HT-29 (cell line): ENCODE results near the gene DGKI. TPM values are rescaled to one million over a fixed set of nuclear protein-coding genes. Genes with fewer than 3 reads are reported as not detected.
"Not testable (repeated sequence)": the region's sequence is repeated elsewhere in the genome, so short reads cannot be mapped to it uniquely, and the experiment has no call there.

ENCODE experiments used
- DNase-seq: peaks from one replicate; pipeline ENCODE4 v3.0.0-alpha.2; 2015; ENCODE audit warnings: low spot score
- total RNA-seq: library from RNA; depleted of rRNA; stranded (reverse); fragments of >200 nt; shearing (Covaris generic); gene quantifications from 2 replicates; pipeline ENCODE4 v1.2.3, GENCODE V29; 2014

The DGKI gene
- total RNA-seq, 1 experiment from 2014 or later, result not detected

DNA sequence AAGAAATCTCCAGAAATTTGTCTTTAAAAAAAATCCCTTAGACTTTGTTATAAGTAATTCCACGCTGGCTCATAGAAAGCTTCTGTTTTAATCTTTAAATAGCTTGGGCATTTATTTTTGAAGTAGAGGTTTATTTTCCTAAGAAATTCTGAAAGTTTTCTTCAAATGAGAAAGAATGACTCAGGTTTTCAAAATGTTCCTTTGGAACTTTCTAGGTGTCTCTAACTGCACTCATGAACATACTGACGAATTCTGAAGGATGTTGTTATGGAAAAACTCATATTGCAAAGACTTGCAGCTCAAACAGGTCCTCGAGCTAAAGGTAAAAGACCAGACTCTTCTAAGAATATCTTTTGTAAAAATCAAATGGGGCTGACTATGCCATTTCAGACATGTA is 10.7 kb downstream of the DGKI start:
- DNase-seq, result no peak

GRCh38 chr7:137835486-137836112 is 11.2 kb downstream of the DGKI start:
- DNase-seq, result no peak

GRCh38 chr7:137834552-137834951 is 12.2 kb downstream of the DGKI start:
- no peak for DNase-seq

DNA sequence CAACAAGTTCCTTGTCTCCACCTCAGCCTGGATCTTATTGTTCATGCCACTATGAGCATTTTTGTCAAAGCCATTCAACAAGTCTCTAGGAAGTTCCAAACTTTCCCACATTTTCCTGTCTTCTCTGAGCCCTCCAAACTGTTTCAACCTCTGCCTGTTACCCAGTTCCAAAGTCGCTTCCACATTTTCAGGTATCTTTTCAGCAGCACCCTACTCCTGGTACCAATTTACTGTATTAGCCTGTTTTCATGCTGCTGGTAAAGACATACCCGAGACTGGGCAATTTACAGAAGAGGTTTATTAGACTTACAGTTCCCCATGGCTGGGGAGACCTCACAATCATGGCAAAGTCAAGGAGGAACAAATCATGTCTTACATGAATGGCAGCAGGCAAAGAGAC is 13.8 kb downstream of the DGKI start:
- DNase-seq, result not testable (repeated sequence)

DNA sequence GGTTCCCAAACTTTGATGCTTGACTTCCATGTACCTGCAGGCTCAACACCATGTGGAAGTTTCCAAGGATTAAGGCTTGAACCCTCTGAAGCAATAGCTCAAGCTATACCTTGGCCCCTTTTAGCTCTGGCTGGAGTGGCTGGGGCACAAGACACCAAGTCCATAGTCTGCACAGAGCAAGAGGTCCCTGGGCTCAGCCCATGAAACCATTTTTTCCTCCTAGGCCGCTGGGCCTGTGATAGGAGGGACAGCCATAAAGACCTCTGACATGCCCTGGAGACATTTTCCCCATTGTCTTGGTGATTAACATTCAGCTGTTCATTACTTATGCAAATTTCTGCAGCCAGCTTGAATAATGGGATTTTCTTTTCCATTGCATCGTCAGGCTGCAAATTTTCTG is 14.4 kb downstream of the DGKI start:
- no peak for DNase-seq

GRCh38 chr7:137831555-137831954 is 15.2 kb downstream of the DGKI start:
- DNase-seq, result not testable (repeated sequence)

- no peak for DNase-seq
Observed at GRCh38 chr7:137829337-137829992, 17.3 kb downstream of the DGKI start.

- DNase-seq, result no peak
Observed at GRCh38 chr7:137828456-137828855, 18.3 kb downstream of the DGKI start.

DNA sequence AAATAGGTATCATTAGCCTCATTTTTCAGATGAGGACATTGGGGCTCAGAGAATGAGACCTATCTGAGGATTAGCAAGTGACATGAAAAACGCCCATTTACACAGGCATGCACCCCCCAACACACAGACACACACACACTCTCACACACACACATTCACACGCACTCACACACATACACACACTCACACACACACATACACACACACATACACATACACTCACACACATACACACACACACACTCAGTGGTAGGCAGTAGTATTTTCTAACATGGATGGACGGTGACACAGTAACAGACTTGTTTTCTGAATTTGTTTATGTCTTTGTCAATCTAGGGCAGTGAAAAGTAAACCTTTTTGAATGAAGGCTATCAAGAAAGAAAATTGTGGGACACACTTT is 21.3 kb downstream of the DGKI start:
- DNase-seq, result no peak

DNA sequence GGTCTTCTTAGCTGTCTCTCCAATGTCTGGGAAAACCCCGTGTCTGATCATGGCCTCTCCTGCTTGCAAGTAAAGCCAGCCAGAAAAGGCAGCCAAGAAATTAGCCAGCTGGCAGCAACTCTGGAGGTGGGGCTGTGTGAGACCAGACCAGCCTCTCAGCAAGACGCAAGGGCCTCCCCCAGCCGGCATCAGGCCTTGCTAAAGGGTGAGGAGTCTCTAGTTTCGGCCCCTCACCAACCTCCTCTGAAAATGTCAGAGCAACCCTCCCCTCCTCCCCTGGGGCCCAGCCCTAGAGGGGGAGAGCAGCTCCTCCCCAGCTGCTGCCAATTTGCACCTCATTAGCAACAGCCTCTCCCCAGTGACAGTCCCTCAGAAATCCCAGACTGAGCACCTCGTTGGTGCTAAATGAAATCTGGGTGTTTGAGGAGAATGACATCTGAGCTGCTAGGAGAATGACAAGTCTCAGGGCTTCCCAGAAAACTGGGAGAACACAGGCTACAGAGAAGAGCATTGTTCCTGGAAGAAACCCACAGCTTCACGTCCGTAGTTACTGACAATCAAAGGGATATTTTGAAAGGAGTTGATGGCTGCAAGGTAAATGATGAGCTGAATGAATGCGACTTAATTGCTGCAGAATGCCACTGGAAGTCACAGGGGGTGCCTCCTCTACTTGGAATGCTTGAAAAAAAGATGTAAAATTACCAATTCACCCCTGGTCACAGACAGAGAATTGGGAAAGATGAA is 25.9 kb downstream of the DGKI start:
- no peak for DNase-seq

- DNase-seq, result no peak
Observed at GRCh38 chr7:137820156-137820555, 26.6 kb downstream of the DGKI start.

DNA sequence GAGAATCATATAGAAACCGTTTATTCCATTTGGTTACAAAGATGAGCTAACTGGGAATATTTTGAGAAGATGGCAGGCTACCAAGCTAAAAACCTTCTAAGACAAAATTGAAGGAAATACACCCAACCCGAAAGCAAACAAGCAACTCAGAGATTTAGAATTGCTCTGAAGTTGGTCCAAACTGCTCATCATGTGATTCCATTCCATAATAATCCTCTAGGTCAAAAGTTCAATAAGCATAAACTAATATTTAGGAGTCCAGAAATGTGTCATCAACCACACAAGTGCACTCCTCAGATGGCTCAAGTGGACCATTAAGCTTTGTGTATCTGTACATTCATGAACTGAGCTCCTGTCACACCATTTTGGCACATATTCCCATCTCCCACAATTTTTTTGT is 28.7 kb downstream of the DGKI start:
- DNase-seq, result no peak

- no peak for DNase-seq
Observed at GRCh38 chr7:137816696-137817320, 30.0 kb downstream of the DGKI start.

DNA sequence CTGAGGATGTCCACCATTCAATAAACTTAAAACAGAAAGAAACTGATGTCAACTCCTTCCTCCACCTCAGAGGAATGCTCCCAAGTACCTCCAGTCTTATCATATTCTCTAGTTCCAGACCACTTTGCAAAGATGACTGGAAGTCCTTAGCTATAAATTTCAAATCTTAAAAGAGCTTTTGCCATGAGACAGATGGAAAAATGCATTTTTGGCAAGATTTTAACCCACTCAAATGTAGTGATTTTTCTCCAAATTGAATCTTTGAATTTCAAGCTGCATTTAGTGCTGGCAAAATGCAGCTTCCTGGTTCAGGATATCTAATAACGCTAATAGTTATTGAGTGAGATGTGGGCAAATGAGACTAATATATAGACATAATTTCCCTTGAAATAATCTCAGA is 33.2 kb downstream of the DGKI start:
- DNase-seq, result no peak

DNA sequence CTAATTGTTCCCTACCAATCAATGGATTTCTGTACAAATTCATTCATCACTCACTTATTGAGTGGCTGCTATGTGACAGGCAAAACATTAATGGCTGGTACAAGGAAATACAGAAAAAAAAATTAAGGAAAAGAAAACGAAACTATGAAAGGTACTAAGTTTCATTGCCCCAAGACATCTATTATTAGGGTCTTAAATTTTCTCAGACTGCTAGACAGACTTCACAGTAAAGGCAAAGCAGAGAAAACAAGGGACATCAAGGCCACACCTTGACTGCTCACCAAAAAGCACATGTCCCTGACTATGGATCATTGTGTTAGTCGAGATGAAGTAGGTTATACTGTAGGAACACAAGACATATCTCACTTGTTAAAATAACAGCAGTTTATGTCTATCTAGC is 36.5 kb downstream of the DGKI start:
- DNase-seq, result no peak

DNA sequence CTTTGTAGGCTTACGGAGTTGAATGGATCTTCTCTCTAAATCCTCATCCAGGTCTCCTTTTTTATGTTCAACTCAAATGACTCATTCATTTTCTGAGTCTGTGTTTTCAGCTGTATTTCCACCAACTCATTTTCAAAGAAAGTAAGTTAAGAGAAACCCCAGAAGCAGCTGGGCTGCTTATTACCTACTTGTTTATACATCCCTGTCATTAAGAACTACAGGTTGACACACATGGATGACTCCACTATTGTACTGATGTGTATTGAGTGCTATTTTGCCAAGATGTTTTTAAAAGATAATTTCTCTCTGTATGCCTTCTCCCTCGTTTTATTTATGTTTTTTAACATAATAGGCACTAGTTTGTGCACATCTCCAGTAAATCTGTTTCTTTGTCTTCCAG is 41.9 kb downstream of the DGKI start:
- no peak for DNase-seq

GRCh38 chr7:137801491-137801890 is 45.3 kb downstream of the DGKI start:
- no peak for DNase-seq

- DNase-seq, result no peak
Observed at GRCh38 chr7:137801003-137801402, 45.8 kb downstream of the DGKI start.

GRCh38 chr7:137798073-137798763 is 48.6 kb downstream of the DGKI start:
- no peak for DNase-seq

- no peak for DNase-seq
Observed at GRCh38 chr7:137795211-137795610, 51.6 kb downstream of the DGKI start.

DNA sequence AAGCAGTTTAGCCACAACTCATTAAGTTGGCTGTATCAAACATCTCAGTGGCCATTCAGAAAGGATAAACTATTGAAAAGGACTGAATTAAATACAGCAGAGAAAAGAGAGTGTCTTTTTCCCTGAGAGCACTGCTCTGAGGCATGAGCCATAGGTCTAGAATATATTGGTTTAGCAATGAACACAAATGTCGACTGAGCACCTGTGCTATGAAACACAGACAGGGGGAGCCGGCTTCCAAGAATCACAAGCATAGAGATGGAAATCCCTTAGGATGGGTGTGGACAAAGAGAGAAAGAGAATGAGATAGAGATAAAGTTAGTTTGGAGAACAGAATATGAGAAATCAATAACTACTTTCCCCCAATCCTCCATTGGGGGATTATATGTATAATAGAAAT is 54.8 kb downstream of the DGKI start:
- no peak for DNase-seq

- no peak for DNase-seq
Observed at GRCh38 chr7:137790828-137791227, 55.9 kb downstream of the DGKI start.
